Measurements from ENCODE around the gene SIX3. TPM values are rescaled to one million over a fixed set of nuclear protein-coding genes. Genes with fewer than 3 reads are reported as not detected.

The SIX3 gene
- total RNA-seq, 4 donors from 2014 or later, result not detected

- Histone ChIP-seq H3K27me3 (peaks cover 35 to 48% (median 45%) of the 10 kb centered on the region in 3 donors), H3K36me3 (no peaks in the 10 kb centered on the region), H3K27ac (no peak overlapping the region), H3K4me3 (no peak overlapping the region), H3K9me3 (no peaks in the 10 kb centered on the region), H3K4me1 (no peaks in the 10 kb centered on the region)
- intact Hi-C loops (cut with DNase I; ENCODE audit: low total_unique reads) (no loop called here), in situ Hi-C loops (cut with MboI; ENCODE audit: low sequenced_read_pairs in 4 of 4) (loop anchor here in 1 of 4 donors (25.0 kb wide), 1 partner anchor 911 kb away; no protein-coding TSS in a partner anchor)
- TF ChIP-seq POLR2A (IDR thresholded peaks at IDR 0.05) (no peak), CTCF (IDR thresholded peaks at IDR 0.05 in 4 of 5, conservative IDR thresholded peaks at IDR 0.05 in 1 of 5) (no peak)
- DNase-seq (no peak), ATAC-seq (no peak)
These were observed 7.2 kb downstream of the SIX3 start for GRCh38 chr2:44948565-44949328.

- peak; percentile 69 to 81 for ATAC-seq
- no peaks in the 10 kb centered on the region for H3K36me3 ChIP-seq
- H3K4me1 ChIP-seq, result peaks cover under 1 to 2% of the 10 kb centered on the region in 2 donors
- DNase-seq, result no peak
- TF ChIP-seq CTCF (IDR thresholded peaks at IDR 0.05 in 4 of 5, conservative IDR thresholded peaks at IDR 0.05 in 1 of 5) (no peak), POLR2A (IDR thresholded peaks at IDR 0.05) (no peak)
- intact Hi-C loops (cut with DNase I; ENCODE audit: low total_unique reads) (no loop called here), in situ Hi-C loops (cut with MboI; ENCODE audit: low sequenced_read_pairs in 4 of 4) (loop anchor here (10.0 to 25.0 kb wide), 4 partner anchors 465 to 912 kb away; no protein-coding TSS in a partner anchor)
- no peaks in the 10 kb centered on the region for H3K9me3 ChIP-seq
- H3K27me3 ChIP-seq, result peaks cover 33 to 45% (median 43%) of the 10 kb centered on the region in 3 donors
- H3K27ac ChIP-seq, result no peak overlapping the region
- H3K4me3 ChIP-seq, result peak overlapping the region; percentile 7 to 41 (median 28)
These were observed 8.0 kb downstream of the SIX3 start for GRCh38 chr2:44949329-44950151.

GRCh38 chr2:44950646-44951045 is 9.1 kb downstream of the SIX3 start:
- H3K27ac ChIP-seq, result no peak overlapping the region
- in situ Hi-C loops (cut with MboI; ENCODE audit: low sequenced_read_pairs in 4 of 4), result loop anchor here (10.0 to 25.0 kb wide), 4 partner anchors 466 to 913 kb away; no protein-coding TSS in a partner anchor
- no peak for DNase-seq
- H3K27me3 ChIP-seq, result peaks cover 34 to 44% (median 44%) of the 10 kb centered on the region in 3 donors
- no peaks in the 10 kb centered on the region for H3K9me3 ChIP-seq
- TF ChIP-seq CTCF (IDR thresholded peaks at IDR 0.05 in 4 of 5, conservative IDR thresholded peaks at IDR 0.05 in 1 of 5) (no peak), POLR2A (IDR thresholded peaks at IDR 0.05) (no peak)
- H3K4me3 ChIP-seq, result no peak overlapping the region
- intact Hi-C loops (cut with DNase I; ENCODE audit: low total_unique reads), result no loop called here
- no peak for ATAC-seq
- H3K36me3 ChIP-seq, result no peaks in the 10 kb centered on the region
- H3K4me1 ChIP-seq, result peaks cover 10 to 11% of the 10 kb centered on the region in 2 donors

GRCh38 chr2:44951124-44951523 is 9.6 kb downstream of the SIX3 start:
- no peaks in the 10 kb centered on the region for H3K9me3 ChIP-seq
- no peak overlapping the region for H3K4me3 ChIP-seq
- H3K27ac ChIP-seq, result no peak overlapping the region
- TF ChIP-seq POLR2A (IDR thresholded peaks at IDR 0.05) (no peak), CTCF (IDR thresholded peaks at IDR 0.05 in 4 of 5, conservative IDR thresholded peaks at IDR 0.05 in 1 of 5) (no peak)
- in situ Hi-C loops (cut with MboI; ENCODE audit: low sequenced_read_pairs in 4 of 4), result loop anchor here (10.0 to 25.0 kb wide), 4 partner anchors 466 to 914 kb away; no protein-coding TSS in a partner anchor
- H3K36me3 ChIP-seq, result no peaks in the 10 kb centered on the region
- intact Hi-C loops (cut with DNase I; ENCODE audit: low total_unique reads), result no loop called here
- DNase-seq (no peak), ATAC-seq (no peak)
- peaks cover 10 to 11% of the 10 kb centered on the region in 2 donors for H3K4me1 ChIP-seq
- H3K27me3 ChIP-seq, result peaks cover 30 to 39% (median 39%) of the 10 kb centered on the region in 3 donors
